Right lung (tissue), 10 donors: ENCODE measurements around the gene NTSR2. TPM values are rescaled to one million over a fixed set of nuclear protein-coding genes. Genes with fewer than 3 reads are reported as not detected.

Source experiments
- DNase-seq, 2 donors: peaks; one replicate each; pipeline ENCODE4 v3.0.0-alpha.2; 2013
- long read RNA-seq, 8 donors: transcript quantifications; one replicate each; lab custom pipeline, GENCODE V29; 2026
- polyA plus RNA-seq, 5 donors: library from polyadenylated mRNA; unstranded; fragments of 120-200 nt; gene quantifications; one replicate each; pipeline versions ENCODE4 v1.2.1 to v1.2.3, GENCODE V29; 2013; ENCODE audit warnings: inconsistent platforms in 1 of 5, low replicate concordance in 1 of 5; ENCODE audit not compliant: insufficient read length in 5 of 5, insufficient read depth in 1 of 5

NTSR2 gene, protein sequence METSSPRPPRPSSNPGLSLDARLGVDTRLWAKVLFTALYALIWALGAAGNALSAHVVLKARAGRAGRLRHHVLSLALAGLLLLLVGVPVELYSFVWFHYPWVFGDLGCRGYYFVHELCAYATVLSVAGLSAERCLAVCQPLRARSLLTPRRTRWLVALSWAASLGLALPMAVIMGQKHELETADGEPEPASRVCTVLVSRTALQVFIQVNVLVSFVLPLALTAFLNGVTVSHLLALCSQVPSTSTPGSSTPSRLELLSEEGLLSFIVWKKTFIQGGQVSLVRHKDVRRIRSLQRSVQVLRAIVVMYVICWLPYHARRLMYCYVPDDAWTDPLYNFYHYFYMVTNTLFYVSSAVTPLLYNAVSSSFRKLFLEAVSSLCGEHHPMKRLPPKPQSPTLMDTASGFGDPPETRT
- not detected for polyA plus RNA-seq
- long read RNA-seq, donor 1, result 0 reads
- long read RNA-seq, donor 2, result 0 reads
- long read RNA-seq, donor 3, result 0 reads
- long read RNA-seq, donor 4, result 0 reads
- long read RNA-seq, donor 5, result 0 reads
- long read RNA-seq, donor 6, result 0 reads
- long read RNA-seq, donor 7, result 0 reads
- long read RNA-seq, donor 8, result 0 reads

DNA sequence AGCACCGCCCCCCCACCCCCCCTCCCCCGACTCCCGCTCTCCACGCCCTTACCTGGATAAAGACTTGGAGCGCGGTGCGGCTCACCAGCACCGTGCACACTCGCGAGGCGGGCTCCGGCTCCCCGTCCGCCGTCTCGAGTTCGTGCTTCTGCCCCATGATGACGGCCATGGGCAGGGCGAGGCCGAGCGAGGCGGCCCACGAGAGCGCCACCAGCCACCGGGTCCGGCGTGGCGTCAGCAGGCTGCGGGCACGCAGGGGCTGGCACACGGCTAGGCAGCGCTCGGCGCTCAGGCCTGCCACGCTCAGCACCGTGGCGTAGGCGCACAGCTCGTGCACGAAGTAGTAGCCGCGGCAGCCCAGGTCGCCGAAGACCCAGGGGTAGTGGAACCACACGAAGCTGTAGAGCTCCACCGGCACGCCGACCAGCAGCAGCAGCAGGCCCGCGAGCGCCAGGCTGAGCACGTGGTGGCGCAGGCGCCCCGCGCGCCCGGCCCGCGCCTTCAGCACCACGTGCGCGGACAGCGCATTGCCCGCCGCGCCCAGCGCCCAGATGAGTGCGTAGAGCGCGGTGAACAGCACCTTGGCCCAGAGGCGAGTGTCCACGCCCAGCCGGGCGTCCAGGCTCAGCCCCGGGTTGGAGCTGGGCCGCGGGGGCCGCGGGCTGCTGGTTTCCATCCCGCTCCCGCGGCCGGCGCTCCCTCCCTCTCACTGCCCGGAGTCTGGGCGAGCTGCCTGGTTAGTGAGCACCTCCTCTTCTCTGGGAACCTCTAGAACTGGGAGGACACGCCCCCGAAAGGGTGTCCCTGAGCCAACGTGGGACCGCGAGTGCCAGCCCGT, at the start of gene NTSR2:
Gene NTSR2, minus strand, starts transcription at position 742 of the 838 bp plus-strand sequence. Its CDS starts 66 bp downstream, at position 676.
- DNase-seq, result peak; percentile 72 to 73

DNA sequence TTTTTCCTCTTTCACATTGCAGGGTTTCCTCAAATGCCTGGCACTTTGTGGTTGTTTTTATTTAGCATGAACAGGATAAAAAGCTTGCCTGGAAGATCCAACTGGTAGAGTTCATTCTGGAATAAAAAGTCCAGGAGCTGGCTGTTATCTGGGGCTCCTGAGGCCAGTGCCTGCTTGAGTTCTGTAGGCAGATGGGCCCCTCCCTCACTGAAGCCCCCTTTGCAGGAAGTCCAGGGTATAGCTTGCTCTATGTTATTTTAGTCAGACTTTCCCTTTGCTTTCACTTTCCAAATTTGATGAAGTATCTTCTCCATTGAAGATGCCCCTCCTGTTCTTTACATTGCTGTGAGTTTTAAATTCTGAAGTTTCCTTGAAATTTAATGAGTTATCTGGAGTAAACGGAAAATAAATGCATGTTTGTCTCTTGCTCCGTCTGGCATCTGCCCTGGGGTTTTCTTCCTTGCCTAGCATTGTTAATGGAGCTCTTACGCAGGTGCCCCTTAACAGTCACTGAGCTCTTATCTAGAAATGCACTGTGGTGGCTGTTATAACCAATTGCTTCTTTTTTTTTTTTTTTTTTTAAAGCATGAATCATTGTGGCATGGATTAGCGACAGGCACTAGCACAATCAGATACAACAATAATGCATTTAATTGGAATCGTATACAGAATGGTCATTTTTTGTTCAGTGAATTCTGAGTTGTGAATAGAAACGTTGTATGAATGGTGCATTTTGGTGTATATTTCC, 49.4 kb upstream of the NTSR2 start:
- no peak for DNase-seq

DNA sequence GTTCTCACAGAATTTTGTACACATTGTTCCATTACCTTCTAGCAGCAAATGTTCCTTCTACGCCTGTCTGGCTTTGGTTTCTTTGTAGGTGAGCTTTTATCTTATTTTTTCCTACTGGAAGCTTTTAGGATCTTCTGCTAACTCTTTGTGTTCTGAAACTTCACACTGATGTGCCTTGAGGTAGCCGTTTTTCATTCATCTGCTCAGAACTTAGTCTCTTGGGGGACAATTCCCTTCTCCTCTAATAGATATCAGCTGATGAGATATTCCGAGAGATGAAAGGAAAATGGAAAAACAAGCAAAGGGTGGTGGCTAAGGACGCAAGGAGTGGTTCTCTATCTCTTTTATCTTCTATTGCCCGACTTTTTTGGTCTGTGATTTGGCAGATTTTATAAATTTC, 48.6 kb upstream of the NTSR2 start:
- no peak for DNase-seq

DNA sequence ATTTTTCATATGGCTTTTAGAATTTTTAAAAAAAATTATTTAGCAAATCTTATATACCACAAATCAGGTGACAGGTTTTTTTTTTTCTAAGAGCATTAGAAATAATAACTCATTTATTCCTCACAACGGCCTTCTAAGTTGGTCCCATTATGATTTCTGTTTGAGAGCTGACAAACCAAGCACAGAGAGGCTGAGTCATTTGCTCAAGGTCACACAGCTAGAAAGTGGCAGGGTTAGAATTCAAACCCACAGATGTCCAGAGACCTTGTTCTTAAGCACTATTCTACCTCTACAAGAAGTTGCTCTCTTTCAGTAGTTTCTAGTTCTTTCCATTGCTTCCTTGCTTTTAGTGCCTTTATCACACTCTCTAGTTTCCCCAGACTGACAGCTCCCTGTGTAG, 47.6 kb upstream of the NTSR2 start:
- DNase-seq, result no peak

DNA sequence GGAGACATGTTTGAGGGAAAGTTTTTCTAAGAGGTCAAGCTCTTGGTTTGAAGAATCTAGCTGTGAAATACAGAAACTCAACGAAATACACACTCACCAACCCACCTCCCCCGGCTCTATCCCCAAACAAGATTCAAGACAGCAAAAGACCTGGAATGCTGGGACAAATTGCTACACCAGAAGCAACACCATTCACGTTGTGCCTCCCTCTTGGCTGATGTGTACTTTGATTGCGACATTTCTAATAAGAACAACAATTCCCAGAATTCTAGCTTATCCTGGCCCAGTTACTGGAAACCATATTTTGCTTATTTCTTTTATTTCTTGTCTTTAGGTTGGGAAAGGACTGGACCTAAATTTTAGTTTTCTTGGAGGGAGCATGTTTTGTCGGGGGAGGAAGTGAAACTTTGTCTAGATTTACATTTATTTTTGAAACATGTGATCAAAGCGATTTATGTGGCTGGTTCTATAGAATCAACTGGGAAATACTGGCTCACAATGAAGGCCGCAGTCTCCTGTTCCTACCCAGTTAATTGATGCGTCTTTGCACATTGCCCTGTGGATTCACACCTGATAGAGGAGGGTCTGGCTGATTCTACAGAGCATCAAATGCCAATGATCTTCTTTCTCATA, 46.8 kb upstream of the NTSR2 start:
- DNase-seq, result peak in 1 of 2 donors; percentile 65

DNA sequence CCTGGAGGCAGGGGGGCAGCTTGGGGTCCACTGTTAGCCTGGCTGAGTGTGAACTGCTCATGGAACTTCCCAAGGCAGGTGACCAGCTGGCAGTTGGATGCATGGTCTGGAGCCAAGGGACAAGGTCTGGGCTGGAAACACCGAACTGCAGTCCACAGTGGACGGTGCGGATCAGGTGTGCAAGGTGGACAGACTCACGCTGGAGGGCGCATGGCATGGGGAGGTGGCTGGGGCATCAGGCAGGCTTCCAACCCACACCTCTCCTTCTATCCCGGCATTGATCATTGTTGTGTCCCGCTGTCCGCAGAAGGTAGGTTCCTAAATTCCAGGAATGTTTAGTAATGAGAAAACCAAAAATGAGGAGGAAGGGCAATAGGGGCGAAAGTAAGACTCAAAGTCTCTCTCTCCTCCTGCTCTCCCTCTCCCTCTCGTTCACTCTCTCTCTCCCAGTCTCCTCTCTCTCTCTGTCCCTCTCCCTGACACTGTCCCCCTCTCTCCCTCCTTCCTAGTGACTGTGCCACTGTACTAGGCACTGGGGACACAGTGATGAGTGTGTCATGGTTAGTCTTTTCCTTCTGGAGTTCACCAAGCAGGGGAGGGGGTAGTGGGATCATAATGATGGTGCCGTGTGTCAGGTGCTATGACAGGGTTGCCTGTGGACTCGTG, 46.1 kb upstream of the NTSR2 start:
- no peak for DNase-seq

DNA sequence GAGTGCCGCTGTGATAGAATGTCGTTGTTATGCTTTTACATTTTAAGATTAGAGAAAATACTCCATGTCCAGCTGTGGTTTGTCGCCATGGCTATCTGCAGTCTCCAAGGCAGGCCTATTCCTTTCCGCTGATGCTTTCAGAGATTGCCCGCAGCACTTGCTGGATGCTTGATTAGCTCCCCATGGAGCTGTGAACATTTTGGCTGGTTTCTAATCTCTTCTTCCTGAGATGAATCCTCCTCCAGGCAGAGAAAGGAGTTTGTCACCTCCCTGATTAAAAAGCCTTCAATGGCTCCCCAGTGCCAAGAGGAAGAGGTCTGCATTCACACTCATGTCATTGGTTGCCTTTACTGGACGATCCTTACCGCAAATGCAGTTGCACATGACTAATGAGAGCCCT, 43.8 kb upstream of the NTSR2 start:
- no peak for DNase-seq

DNA sequence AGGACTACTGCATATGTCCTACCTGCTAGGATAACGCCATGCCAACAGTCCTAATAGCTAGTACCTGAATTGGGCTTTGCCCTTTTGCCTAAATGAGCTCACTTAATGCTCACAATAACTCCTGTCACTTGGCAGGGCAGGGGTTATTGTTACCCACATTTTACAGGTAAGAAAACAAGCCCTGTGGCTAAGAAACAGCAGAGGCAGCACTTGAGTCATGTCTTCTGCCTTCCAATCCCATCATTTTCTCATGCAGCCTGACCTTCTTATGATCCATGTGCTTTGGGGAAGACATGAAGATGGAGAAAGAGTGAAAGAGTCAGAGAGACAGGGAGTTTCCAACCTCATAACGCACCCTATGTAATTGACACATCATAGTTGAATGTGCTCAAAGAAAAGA, 42.9 kb upstream of the NTSR2 start:
- DNase-seq, result no peak

DNA sequence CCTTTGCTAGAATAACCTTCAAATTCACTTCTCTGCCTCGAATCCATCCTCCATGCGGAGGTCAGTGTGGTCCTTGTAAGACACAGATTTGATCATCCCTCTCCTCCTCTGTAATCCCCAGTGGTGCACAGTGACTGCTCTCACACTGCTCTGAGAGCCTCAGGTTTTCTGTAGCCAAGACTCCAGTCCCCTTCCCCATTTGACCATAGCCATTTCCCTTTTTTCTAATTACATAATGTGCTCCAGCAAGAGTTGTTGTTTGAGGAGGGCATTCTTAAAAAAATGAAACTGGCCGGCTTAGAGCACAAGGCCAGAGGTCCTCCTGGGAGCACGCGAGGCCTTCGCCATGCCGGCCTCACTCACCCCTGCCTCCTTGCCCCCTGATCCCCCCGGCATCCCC, 41.8 kb upstream of the NTSR2 start:
- DNase-seq, result no peak

DNA sequence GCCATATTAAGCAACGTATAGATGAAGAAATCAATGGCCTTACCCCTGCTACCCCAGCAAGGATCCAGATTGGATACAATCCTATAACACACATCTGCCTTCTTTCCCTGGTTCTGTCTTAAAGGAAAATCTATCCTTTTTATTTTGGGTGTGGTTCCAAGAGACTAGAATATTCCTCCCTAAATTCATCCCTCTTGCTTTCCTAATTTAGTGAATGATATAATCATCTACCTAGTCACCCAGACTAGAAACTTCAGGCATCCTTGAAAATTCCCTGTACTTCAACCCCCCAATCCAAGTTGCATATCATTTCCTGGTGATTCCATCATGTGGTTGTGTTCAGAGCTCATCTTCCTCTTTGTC, 41.3 kb upstream of the NTSR2 start:
- DNase-seq, result no peak

DNA sequence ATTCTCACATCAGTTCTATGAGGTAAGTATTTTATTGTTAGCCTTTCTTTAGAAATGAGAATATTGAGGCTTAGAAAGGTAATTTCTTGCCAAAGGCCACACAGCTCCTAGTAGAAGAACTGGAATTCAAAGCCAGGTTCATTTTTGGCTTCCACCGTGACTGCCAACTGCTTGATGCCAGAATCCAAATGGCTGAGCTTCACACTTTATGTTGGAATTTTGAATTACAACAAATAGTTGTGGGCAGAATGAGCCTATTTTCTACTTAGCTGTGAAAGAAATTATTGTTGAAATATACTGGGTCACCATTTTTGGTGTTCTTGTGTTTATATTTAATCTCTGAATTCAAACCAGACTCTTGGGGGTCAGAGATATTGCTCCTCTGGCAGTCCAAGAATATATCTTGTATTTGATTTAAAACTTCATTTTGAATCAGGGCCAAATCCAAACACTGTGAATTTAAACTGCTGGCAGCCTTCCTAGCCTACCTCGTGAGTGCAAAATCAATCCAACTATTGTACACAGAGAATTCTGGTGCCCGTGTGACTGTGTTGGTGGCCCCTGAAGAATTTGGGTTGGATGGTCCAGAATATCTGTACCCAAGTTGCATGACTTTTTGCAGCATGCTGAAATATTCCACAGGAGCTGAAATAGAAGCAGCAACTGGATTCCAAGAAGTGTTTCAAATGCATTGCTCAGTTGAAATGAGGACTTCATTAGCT, 40.8 kb upstream of the NTSR2 start:
- DNase-seq, result no peak

DNA sequence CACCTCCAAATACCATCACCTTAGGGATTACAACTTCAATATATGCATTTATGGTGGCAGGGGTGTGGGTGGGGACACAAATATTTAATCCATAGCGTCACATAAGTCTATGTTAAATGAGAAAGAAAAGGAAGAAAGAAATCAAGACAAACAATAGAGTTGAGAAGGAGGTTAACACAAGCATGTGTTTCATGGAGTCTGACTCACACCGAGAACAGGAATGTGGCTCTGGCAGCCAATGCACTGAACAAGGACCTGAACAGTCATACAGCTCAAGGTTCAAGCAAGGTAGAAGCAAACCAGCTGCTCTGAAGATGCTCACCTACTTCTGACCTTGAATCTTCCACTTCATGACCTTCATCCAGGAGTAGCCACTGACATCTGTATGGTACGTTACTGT, 40.2 kb upstream of the NTSR2 start:
- DNase-seq, result no peak

DNA sequence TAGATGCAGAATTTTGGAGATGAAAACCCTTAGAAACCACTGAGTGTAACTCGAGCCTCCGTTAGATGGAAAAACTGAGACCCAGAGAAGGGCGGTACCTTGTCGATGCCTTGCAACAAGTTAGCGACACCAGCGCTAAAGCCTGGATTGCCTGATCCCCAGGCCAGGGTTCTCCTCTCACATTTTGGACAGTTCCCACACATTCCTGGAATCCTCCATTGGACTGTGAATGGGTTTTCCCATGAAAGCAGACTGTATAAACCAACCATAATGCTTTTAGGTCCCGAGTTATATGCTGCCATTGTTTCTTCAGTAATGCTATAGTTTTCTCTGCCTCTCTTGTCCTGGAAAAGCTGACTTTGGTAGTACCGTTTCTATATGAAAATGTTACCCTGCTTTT, 39.3 kb upstream of the NTSR2 start:
- no peak for DNase-seq

DNA sequence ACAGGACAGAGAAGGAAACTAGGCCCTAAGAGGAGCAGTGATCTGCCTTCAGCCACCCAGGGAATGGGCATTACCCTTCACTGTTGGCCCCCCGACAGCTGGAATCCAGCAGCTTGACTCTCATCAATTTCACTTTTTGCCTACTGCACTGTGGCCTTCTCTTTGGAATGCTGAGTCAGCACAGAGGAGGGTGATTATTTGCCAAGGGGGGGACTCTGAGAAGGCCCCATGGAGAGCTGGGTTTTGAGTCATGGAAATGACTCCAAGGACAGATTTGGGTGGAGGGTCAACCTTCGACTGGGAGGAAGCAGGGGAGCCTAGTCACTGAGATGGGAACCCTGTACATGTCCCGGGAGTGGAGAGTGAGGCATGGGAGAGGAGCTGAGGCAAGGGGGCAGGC, 38.1 kb upstream of the NTSR2 start:
- no peak for DNase-seq

DNA sequence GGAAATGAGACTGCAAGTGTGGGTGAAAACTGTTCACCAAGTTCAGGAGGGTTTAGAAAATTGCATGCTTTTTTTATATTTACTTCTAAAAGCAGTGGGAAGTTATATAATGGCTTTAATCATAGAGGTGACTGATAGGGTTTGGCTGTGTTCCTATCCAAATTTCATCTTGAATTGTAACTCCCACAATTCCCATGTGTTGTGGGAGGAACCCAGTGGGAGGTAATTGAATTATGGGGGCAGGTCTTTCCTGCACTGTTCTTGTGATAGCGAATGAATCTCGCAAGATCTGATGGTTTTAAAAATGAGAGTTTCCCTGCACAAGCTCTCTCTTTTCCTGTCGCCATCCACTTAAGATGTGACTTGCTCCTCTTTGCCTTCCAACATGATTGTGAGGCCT, 35.7 kb upstream of the NTSR2 start:
- no peak for DNase-seq

DNA sequence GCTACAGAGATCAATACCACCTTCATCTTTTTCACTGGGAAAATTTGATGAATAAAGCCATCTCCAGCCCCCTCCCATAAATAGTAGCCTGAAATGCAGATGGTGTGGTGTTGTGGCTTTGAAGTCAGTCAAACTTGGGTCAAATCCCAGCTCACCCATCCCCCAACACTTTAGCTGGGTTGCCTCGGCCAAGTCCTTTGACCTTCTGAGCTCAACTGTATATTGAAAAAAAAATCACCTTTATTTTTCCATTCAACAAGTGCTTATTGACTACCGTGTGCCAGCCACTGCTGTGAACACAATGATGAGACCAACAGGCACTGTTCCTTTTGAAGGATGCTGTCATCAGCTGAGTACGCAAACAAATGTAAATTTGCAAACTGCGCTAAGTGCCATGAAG, 35.1 kb upstream of the NTSR2 start:
- DNase-seq, result no peak

DNA sequence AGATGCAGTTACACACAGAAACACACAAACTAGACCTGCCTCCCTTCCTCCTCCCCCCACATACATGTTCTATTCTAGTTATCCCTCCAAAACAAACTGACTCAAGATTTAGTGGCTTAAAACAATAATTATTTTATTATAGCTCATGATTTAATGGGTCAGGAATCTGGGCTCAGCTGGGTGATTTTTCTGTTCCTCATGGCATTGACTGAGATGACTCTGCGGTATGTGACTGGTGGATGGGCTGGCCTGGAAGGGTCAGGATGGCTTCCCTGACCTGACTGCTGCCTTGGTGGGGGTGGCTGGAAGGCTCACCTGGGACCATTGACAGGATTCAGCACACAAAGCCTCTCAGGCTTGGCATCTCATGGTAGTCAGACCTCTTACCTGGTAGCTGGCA, 33.7 kb upstream of the NTSR2 start:
- DNase-seq, result no peak

DNA sequence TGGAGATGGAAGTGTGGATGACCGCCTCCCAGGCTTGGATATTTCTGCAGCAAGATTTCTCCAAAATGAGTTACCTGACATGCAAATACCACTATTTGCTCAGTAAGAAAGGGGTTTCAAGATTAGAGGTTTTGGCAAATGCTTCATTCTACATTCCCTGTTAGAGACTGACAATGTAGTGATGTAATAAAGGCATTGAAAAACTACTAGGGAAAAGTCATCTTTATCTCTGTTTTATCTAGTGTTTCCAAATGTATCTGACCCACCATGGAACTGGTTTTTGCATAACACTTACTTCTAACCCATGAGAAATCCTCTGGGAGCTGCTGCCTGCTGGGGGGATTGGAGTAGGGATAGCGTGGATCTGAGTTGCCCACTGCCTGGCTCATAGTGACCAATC, 33.0 kb upstream of the NTSR2 start:
- DNase-seq, result no peak

DNA sequence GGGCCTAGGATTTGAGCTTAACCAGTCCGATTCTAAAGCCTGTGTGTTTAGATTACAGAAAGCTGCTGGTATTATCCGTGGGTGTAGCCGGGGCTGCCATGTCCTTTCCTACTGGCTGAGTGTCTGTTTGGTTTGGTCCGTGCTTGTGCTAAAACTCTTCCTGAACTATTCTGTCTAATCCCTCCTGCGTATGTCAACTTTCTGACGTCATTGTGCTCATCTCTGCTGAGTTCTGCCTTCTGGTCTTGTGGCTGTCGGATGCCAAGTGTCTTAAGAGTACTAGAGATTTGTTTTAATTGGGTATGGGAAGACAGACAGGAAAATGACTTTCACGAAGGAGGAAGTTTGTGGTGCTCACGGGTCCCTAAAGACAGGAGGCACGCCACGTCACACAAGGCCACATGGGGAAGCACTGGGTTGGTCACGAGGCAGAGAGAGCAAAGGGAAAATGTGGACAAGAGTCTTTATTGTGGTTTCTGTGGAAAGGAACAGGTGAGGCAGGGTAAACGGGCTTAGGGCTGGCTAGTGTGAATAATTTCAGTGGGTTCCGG, 31.8 kb upstream of the NTSR2 start:
- DNase-seq, result no peak

DNA sequence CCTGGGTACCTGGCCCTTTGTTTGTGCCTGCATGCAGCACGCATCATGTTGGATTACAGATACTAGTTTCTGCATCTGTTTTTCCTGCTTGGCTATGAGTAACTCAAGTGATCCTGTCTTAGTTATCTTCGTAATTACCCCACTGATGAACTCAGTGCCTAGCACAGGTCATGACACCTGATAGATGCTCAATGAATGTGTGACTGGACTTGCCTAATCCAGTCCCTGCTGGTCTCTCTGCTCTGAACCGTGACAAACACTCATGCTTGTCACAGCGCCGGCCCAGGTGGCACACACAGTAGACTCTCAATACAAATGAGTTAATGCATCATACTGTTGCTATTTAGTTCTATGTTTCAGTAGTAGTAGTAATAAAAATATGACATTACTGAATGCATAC, 31.2 kb upstream of the NTSR2 start:
- no peak for DNase-seq
